K562 (cell line): Measurements from ENCODE around the gene NECTIN1. TPM values are rescaled to one million over a fixed set of nuclear protein-coding genes. Genes with fewer than 3 reads are reported as not detected.

Experiments used
- ATAC-seq: fragments of 200-7000 bp; cut with Tn5 transposase; 3 replicates; pipeline ENCODE4 v1.9.1; 2020; ENCODE audit warnings: moderate library complexity
- BruUV-seq: library from RNA; stranded (reverse); fragments of 400-500 nt; replicated peaks from 2 replicates; lab custom pipeline; 2021; lab: Mats Ljungman, UMichigan
- CTCF ChIA-PET: fragments of 300-600 bp; formaldehyde crosslinking; extraction: SDS; loops from one replicate; lab custom pipeline; 2021; ENCODE audit warnings: low intra/inter-chr PET ratio; lab: Yijun Ruan, JAX
- POLR2A ChIA-PET: fragments of 300-600, 350-650 bp; sonication (Branson Sonifier 250); formaldehyde crosslinking; extraction: SDS; loops from one replicate; lab custom pipeline; 2021; ENCODE audit warnings: antibody characterized with exemption, inconsistent platforms; lab: Yijun Ruan, JAX
- DNase-seq, 4 experiments: peaks; one replicate each; pipeline versions ENCODE4 v3.0.0 to v3.0.0-alpha.2; 2011 to 2018; ENCODE audit warnings: low spot score in 3 of 4, mixed read lengths in 3 of 4; ENCODE audit errors: extremely low read depth in 1 of 4
- FAIRE-seq: peaks from 2 replicates; lab custom pipeline; 2011; peaks lifted over from hg19 to GRCh38; lab: Jason Lieb, UNC
- H2AFZ ChIP-seq: 2 replicates; pipeline ENCODE4 v1.6.0; 2011; ENCODE audit warnings: low read depth, low read length, control low read depth, inconsistent platforms
- H3K27ac ChIP-seq: fragments of 200-600 bp; 3 replicates; pipeline ENCODE4 v1.8.0; 2011; ENCODE audit warnings: low read depth, mild to moderate bottlenecking, control low read depth, inconsistent platforms, low read length, moderate library complexity, mixed read lengths; ENCODE audit errors: extremely low read depth
- H3K27me3 ChIP-seq, 2 experiments: fragments of 300-600 bp in 1 of 2; 2 replicates in 1 of 2; 3 replicates in 1 of 2; pipeline versions ENCODE4 v1.6.0 to v1.8.0; 2011; ENCODE audit warnings: inconsistent platforms in 2 of 2, low read length in 2 of 2, mild to moderate bottlenecking in 1 of 2, mixed read lengths in 1 of 2, moderate library complexity in 1 of 2; ENCODE audit not compliant: control insufficient read depth in 2 of 2, insufficient read depth in 2 of 2
- H3K36me3 ChIP-seq: fragments of 300-600 bp; 3 replicates; pipeline ENCODE4 v1.8.0; 2011; ENCODE audit warnings: mild to moderate bottlenecking, low read length, inconsistent platforms; ENCODE audit not compliant: control insufficient read depth, insufficient read depth
- H3K4me1 ChIP-seq, 2 experiments: fragments of 200-600 bp in 1 of 2; replicated peaks in 1 of 2; 2 replicates in 1 of 2; 3 replicates in 1 of 2; pipeline versions ENCODE4 v1.5.1 to v1.8.0; 2011; ENCODE audit warnings: inconsistent platforms in 2 of 2, low read length in 2 of 2, mild to moderate bottlenecking in 1 of 2, mixed read lengths in 1 of 2, moderate library complexity in 1 of 2; ENCODE audit not compliant: control insufficient read depth in 2 of 2, insufficient read depth in 2 of 2
- H3K4me2 ChIP-seq: 2 replicates; pipeline ENCODE4 v1.6.1; 2011; ENCODE audit warnings: low read length, control low read depth, inconsistent platforms, mixed read lengths; ENCODE audit not compliant: insufficient read depth
- H3K4me3 ChIP-seq: fragments of 200-600 bp; sonication (generic), shearing (Covaris generic); 2 replicates; pipeline ENCODE4 v1.5.1; 2016; ENCODE audit warnings: control low read depth, inconsistent platforms
- H3K79me2 ChIP-seq: fragments of 200-600 bp; 3 replicates; pipeline ENCODE4 v1.8.0; 2011; ENCODE audit warnings: low read length, inconsistent platforms; ENCODE audit not compliant: control insufficient read depth, insufficient read depth
- H3K9ac ChIP-seq, 2 experiments: 2 replicates each; pipeline versions ENCODE4 v1.6.0 to v1.6.1; 2011; ENCODE audit warnings: low read depth in 2 of 2, low read length in 2 of 2, control low read depth in 1 of 2, inconsistent platforms in 1 of 2, mild to moderate bottlenecking in 1 of 2, mixed read lengths in 1 of 2; ENCODE audit not compliant: insufficient read depth in 1 of 2
- H3K9me1 ChIP-seq: one replicate; pipeline ENCODE4 v1.6.0; 2011; ENCODE audit warnings: inconsistent platforms, mild to moderate bottlenecking, low read length, moderate library complexity; ENCODE audit not compliant: control insufficient read depth, insufficient read depth
- H3K9me3 ChIP-seq: replicated peaks from 2 replicates; pipeline ENCODE4 v1.5.1; 2011; ENCODE audit warnings: low read depth, low read length, inconsistent platforms; ENCODE audit not compliant: control insufficient read depth, insufficient read depth
- H4K20me1 ChIP-seq: replicated peaks from 2 replicates; pipeline ENCODE4 v1.6.1; 2011; ENCODE audit warnings: low read length, inconsistent platforms, mixed read lengths; ENCODE audit not compliant: control insufficient read depth, insufficient read depth
- CBFB ChIP-seq: sonication (generic); formaldehyde crosslinking; IDR thresholded peaks from 2 replicates; pipeline ENCODE4 v1.4.0; 2020; ENCODE audit warnings: mild to moderate bottlenecking, missing genetic modification reagents
- ETS1 ChIP-seq: conservative IDR thresholded peaks from 2 replicates; pipeline ENCODE4 v1.6.1; 2011; ENCODE audit warnings: low read depth, mild to moderate bottlenecking, low read length; ENCODE audit not compliant: control insufficient read depth
- GABPB1 ChIP-seq: sonication (generic); formaldehyde crosslinking; IDR thresholded peaks from 2 replicates; pipeline ENCODE4 v1.8.0; 2022; ENCODE audit warnings: mild to moderate bottlenecking, missing genetic modification reagents
- LCOR ChIP-seq: sonication (generic); formaldehyde crosslinking; IDR thresholded peaks from 2 replicates; pipeline ENCODE4 v1.8.0; 2022; ENCODE audit warnings: mild to moderate bottlenecking, missing genetic modification reagents
- MIER1 ChIP-seq: fragments of 450-650 bp; IDR thresholded peaks from 2 replicates; pipeline ENCODE4 v1.6.1; 2016; ENCODE audit warnings: antibody characterized with exemption, mild to moderate bottlenecking, low read depth
- NBN ChIP-seq: fragments of 450-650 bp; IDR thresholded peaks from 2 replicates; pipeline ENCODE4 v1.6.1; 2016; ENCODE audit warnings: low read depth, mild to moderate bottlenecking
- PHF21A ChIP-seq: fragments of 450-650 bp; IDR thresholded peaks from 2 replicates; pipeline ENCODE4 v1.6.1; 2017; ENCODE audit warnings: low read depth, borderline replicate concordance
- TEAD2 ChIP-seq: fragments of 450-650 bp; IDR thresholded peaks from 2 replicates; pipeline ENCODE4 v1.6.1; 2016; ENCODE audit warnings: missing genetic modification characterization, control low read depth, missing compliant biosample characterization
- TFE3 ChIP-seq: fragments of 450-650 bp; formaldehyde crosslinking; IDR thresholded peaks from 2 replicates; pipeline ENCODE4 v1.4.0; 2020; ENCODE audit warnings: mild to moderate bottlenecking, mixed read lengths
- ZKSCAN3 ChIP-seq: fragments of 250-450 bp; sonication (Bioruptor Pico); IDR thresholded peaks from 2 replicates; pipeline ENCODE4 v1.4.0; 2020
- ZNF146 ChIP-seq: IDR thresholded peaks from one replicate; pipeline ENCODE4 v1.6.1; 2018; ENCODE audit warnings: missing compliant biosample characterization; ENCODE audit not compliant: unreplicated experiment
- ZNF282 ChIP-seq: sonication (generic); formaldehyde crosslinking; IDR thresholded peaks from 2 replicates; pipeline ENCODE4 v1.8.1; 2023; ENCODE audit warnings: missing genetic modification reagents
- ZNF77 ChIP-seq: fragments of 250-450 bp; sonication (Bioruptor Pico); IDR thresholded peaks from 2 replicates; pipeline ENCODE4 v1.5.0; 2020
- ZNF778 ChIP-seq: fragments of 450-650 bp; formaldehyde crosslinking; IDR thresholded peaks from 2 replicates; pipeline ENCODE4 v1.4.0; 2020; ENCODE audit warnings: mild to moderate bottlenecking, moderate library complexity
- WGBS: fragments of 100-300 bp; shearing (Covaris generic); methylation state at CpG from one replicate; pipeline ENCODE4 v1.1.6; 2016; ENCODE audit warnings: low coverage, mixed read lengths; ENCODE audit not compliant: insufficient coverage; ENCODE audit errors: missing lambda C conversion rate; 5-methylcytosine and 5-hydroxymethylcytosine counted together
- in situ Hi-C: fragments of 300-500 bp; cut with MboI; formaldehyde crosslinking; loops from 4 replicates; pipeline ENCODE4 v1.15.0; 2018; ENCODE audit warnings: inconsistent platforms, mixed read lengths
- intact Hi-C: fragments of 100-400 bp; cut with micrococcal nuclease; formaldehyde crosslinking; loops from 2 replicates; pipeline ENCODE4 v1.14.2; 2022
- polyA plus RNA-seq, 8 experiments: library from polyadenylated mRNA; depleted of rRNA in 4 of 8; stranded (reverse) in 5 of 8; unstranded in 3 of 8; fragments of >200 nt; fragmentation: Nextera tagmentation in 2 of 8; fragmentation: Illumina TruSeq in 1 of 8; extraction: Ambion mirVana in 2 of 8; extraction: Trizol in 1 of 8; gene quantifications; 2 replicates each; pipeline versions ENCODE4 v1.2.1 to v1.2.3, GENCODE V29; 2011 to 2014; ENCODE audit warnings: inconsistent platforms in 1 of 8, missing spikeins in 1 of 8
- total RNA-seq, 7 experiments: library from RNA; depleted of rRNA in 6 of 7; stranded (reverse); fragments of >200 nt in 6 of 7; fragmentation: Illumina TruSeq in 2 of 7; extraction: Trizol in 2 of 7; gene quantifications; 2 replicates each; pipeline versions ENCODE4 v1.2.1 to v1.2.3, GENCODE V29; 2011 to 2021; ENCODE audit warnings: low replicate concordance in 1 of 7
- TF ChIP-seq, protein P1 (sequence below), 3 experiments: fragments of 200-800 bp in 1 of 3; sonication (Bioruptor generic) in 1 of 3; sonication (generic) in 1 of 3; formaldehyde crosslinking in 1 of 3; IDR thresholded peaks; 2 replicates each; pipeline versions ENCODE4 v1.6.1 to v1.8.0; 2016 to 2022; ENCODE audit warnings: mild to moderate bottlenecking in 2 of 3, missing compliant biosample characterization in 2 of 3, missing genetic modification characterization in 2 of 3, missing genetic modification reagents in 1 of 3
- TF ChIP-seq, protein P2 (sequence below): sonication (generic); formaldehyde crosslinking; IDR thresholded peaks from 2 replicates; pipeline ENCODE4 v1.8.0; 2022; ENCODE audit warnings: missing genetic modification reagents, mild to moderate bottlenecking, moderate library complexity, borderline replicate concordance

Gene NECTIN1
- total and polyA plus RNA-seq, 9 of the 15 experiments (the other 6 are each of a cell fraction or from before 2014, with no cell fraction given), result 0.09 to 0.53 (median 0.23) TPM; not detected in 2

GRCh38 chr11:119592642-119593041 is 136.4 kb downstream of the NECTIN1 start:
- Histone ChIP-seq H3K27ac (no peak overlapping the region), H3K79me2 (no peaks in the 10 kb centered on the region), H2AFZ (no peak overlapping the region), H3K4me1 (peaks cover 9 to 28% of the 10 kb centered on the region in 2 experiments; a peak in 4 of 5 replicates), H4K20me1 (no peaks in the 10 kb centered on the region), H3K9me1 (no peaks in the 10 kb centered on the region), H3K4me2 (no peak overlapping the region), H3K9me3 (no peaks in the 10 kb centered on the region), H3K36me3 (no peaks in the 10 kb centered on the region), H3K4me3 (no peak overlapping the region), H3K9ac (no peak overlapping the region), H3K27me3 (no peaks in the 10 kb centered on the region)
- in situ Hi-C loops (no loop called here), intact Hi-C loops (no loop called here)
- POLR2A ChIA-PET, result no interaction called here
- BruUV-seq, result no TSS peak
- TF ChIP-seq ZNF282 (no peak), ZNF77 (CRISPR knock-in tag) (no peak), GABPB1 (no peak), ZNF146 (CRISPR knock-in tag) (no peak), PHF21A (no peak), NBN (no peak), LCOR (CRISPR knock-in tag) (no peak), TEAD2 (tag) (no peak), ETS1 (no peak), ZKSCAN3 (CRISPR knock-in tag) (no peak), MIER1 (no peak), TFE3 (no peak), ZNF778 (CRISPR knock-in tag) (no peak), CBFB (CRISPR knock-in tag) (no peak)
- TF ChIP-seq, protein P1, sequence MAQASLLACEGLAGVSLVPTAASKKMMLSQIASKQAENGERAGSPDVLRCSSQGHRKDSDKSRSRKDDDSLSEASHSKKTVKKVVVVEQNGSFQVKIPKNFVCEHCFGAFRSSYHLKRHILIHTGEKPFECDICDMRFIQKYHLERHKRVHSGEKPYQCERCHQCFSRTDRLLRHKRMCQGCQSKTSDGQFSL (CRISPR knock-in tag; IDR thresholded peaks at IDR 0.05), result no peak
- TF ChIP-seq, protein P1 (tag; IDR thresholded peaks at IDR 0.05), result no peak
- TF ChIP-seq, protein P2, sequence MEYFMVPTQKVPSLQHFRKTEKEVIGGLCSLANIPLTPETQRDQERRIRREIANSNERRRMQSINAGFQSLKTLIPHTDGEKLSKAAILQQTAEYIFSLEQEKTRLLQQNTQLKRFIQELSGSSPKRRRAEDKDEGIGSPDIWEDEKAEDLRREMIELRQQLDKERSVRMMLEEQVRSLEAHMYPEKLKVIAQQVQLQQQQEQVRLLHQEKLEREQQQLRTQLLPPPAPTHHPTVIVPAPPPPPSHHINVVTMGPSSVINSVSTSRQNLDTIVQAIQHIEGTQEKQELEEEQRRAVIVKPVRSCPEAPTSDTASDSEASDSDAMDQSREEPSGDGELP, result no peak
- 68% methylated on average over 5 of the region's 5 CpGs for WGBS
- ATAC-seq (no peak), DNase-seq (no peak), FAIRE-seq (no peak)
- CTCF ChIA-PET, result no interaction called here
